Bronchial epithelial cell (primary cell): Measurements from ENCODE around the gene ASB7. TPM values are rescaled to one million over a fixed set of nuclear protein-coding genes. Genes with fewer than 3 reads are reported as not detected.
A peak's percentile ranks its signal among the peaks of the same experiment; 100 is the strongest.

Experiments
- DNase-seq: peaks from one replicate; pipeline ENCODE4 v3.0.0-alpha.2; 2010; ENCODE audit warnings: low read depth
- FAIRE-seq: peaks from 2 replicates; lab custom pipeline; 2011; peaks lifted over from hg19 to GRCh38; lab: Jason Lieb, UNC
- H3K27me3 ChIP-seq: 2 replicates; pipeline ENCODE4 v1.5.1; 2011; ENCODE audit warnings: low read length; ENCODE audit not compliant: control insufficient read depth, insufficient read depth
- H3K36me3 ChIP-seq: 2 replicates; pipeline ENCODE4 v1.5.1; 2011; ENCODE audit warnings: low read length; ENCODE audit not compliant: control insufficient read depth, insufficient read depth
- H3K4me3 ChIP-seq: 2 replicates; pipeline ENCODE4 v1.5.1; 2011; ENCODE audit warnings: mild to moderate bottlenecking, low read depth, low read length, control low read depth
- total RNA-seq: library from RNA; depleted of rRNA; stranded (reverse); fragments of >200 nt; gene quantifications from 2 replicates; pipeline ENCODE4 v1.2.1, GENCODE V29; 2014
- TF ChIP-seq, protein P1 (sequence below): IDR thresholded peaks from 2 replicates; pipeline ENCODE4 v1.5.1; 2011; ENCODE audit warnings: mild to moderate bottlenecking, moderate library complexity, low read length, control low read depth, inconsistent platforms; ENCODE audit not compliant: insufficient read depth, severe bottlenecking

The ASB7 gene
- total RNA-seq, 1 donor from 2014 or later = 12.6 TPM

DNA sequence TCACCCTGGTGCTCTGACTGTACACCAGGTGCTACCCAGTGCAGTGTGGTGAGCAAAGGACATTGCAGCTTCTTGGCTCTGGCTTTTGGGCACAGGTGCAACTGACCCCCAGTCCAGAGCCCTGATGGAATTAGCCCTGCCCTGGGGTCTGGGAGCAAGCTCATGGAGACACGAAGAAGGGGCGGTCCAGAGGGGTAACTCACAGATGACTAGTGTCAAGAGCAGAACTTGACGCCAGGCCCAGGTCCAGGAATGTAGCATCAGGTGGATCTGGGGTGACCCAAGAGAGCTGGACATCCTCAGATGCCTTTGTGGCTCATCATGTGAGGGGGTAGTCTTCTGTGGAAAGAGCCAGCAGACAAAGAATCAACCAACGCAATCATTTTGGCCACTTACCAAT, 88.9 kb downstream of the ASB7 start:
- no peaks in the 10 kb centered on the region for H3K27me3 ChIP-seq
- DNase-seq = no peak
- peak; percentile 80 for FAIRE-seq
- no peaks in the 10 kb centered on the region for H3K36me3 ChIP-seq
- TF ChIP-seq, protein P1, sequence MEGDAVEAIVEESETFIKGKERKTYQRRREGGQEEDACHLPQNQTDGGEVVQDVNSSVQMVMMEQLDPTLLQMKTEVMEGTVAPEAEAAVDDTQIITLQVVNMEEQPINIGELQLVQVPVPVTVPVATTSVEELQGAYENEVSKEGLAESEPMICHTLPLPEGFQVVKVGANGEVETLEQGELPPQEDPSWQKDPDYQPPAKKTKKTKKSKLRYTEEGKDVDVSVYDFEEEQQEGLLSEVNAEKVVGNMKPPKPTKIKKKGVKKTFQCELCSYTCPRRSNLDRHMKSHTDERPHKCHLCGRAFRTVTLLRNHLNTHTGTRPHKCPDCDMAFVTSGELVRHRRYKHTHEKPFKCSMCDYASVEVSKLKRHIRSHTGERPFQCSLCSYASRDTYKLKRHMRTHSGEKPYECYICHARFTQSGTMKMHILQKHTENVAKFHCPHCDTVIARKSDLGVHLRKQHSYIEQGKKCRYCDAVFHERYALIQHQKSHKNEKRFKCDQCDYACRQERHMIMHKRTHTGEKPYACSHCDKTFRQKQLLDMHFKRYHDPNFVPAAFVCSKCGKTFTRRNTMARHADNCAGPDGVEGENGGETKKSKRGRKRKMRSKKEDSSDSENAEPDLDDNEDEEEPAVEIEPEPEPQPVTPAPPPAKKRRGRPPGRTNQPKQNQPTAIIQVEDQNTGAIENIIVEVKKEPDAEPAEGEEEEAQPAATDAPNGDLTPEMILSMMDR = no peak
- H3K4me3 ChIP-seq = no peak overlapping the region

DNA sequence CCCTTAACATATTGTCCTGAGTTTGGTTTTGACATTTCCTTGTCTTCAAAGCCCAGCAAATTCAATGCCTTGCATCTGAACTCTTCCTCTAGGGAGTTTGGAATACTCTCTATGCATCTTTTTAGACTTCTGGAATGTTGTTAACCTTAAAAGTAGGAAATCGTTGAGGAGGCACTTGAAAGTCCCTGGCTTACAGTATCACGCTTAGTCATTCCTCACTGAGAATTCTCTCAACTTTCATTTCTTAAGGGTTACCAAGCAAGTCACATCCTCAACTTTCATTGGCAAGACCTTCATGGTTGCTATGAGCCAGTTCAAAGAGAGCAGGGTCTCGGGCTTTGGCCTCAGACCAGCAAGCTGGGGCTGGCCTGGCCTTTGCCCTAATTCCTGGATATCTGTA, 89.9 kb downstream of the ASB7 start:
- TF ChIP-seq, protein P1 = no peak
- H3K36me3 ChIP-seq = no peaks in the 10 kb centered on the region
- no peak for FAIRE-seq

DNA sequence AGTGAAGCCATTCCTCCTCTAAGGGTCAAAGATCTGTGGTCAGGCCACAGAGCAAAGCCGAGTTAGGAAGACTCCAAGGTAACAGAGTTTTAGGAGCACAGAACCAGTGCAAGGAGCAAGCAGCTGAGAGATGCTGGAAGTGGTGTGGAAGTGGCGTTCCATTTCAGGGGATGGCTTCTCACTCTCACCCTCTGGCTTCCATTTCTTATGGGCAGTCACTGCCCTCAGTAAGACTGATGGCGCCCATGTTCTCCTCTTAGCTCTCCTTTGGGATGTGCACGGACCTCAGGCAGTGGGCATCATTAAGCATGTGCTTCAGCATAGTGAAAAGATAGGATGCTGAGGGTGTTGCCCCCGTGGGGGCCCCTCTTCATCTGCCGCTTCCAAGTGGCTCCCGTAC, 90.3 kb downstream of the ASB7 start:
- no peaks in the 10 kb centered on the region for H3K27me3 ChIP-seq
- DNase-seq (no peak), FAIRE-seq (no peak)
- no peak overlapping the region for H3K4me3 ChIP-seq
- no peaks in the 10 kb centered on the region for H3K36me3 ChIP-seq
- TF ChIP-seq, protein P1 = no peak

More for the DNA sequence above, 89.9 kb downstream of the ASB7 start:
- H3K4me3 ChIP-seq = no peak overlapping the region
- no peaks in the 10 kb centered on the region for H3K27me3 ChIP-seq
- peak; percentile 61 for DNase-seq

DNA sequence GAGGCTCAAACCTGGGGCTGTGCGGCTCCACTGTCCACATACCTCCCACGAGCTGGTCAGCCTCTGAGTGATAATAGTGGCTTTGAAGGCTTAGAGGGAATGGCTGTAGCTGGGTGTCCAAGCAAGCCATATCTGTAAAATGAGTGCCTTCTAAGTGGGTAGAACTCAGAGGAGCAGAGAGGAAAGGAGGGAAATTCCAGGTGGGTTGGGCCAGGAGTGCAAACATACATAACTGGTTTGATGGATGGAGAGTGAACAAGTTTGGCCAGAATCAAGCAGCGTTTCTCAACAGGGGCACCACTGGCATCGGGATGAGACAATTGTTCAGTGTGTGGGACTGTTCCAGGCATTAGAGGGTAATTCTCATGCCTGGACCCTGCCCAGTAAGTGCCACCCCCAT, 91.1 kb downstream of the ASB7 start:
- Histone ChIP-seq H3K36me3 (no peaks in the 10 kb centered on the region), H3K27me3 (no peaks in the 10 kb centered on the region), H3K4me3 (no peak overlapping the region)
- DNase-seq = peak; percentile 80
- FAIRE-seq = peak; percentile 36
- TF ChIP-seq, protein P1 = no peak

DNA sequence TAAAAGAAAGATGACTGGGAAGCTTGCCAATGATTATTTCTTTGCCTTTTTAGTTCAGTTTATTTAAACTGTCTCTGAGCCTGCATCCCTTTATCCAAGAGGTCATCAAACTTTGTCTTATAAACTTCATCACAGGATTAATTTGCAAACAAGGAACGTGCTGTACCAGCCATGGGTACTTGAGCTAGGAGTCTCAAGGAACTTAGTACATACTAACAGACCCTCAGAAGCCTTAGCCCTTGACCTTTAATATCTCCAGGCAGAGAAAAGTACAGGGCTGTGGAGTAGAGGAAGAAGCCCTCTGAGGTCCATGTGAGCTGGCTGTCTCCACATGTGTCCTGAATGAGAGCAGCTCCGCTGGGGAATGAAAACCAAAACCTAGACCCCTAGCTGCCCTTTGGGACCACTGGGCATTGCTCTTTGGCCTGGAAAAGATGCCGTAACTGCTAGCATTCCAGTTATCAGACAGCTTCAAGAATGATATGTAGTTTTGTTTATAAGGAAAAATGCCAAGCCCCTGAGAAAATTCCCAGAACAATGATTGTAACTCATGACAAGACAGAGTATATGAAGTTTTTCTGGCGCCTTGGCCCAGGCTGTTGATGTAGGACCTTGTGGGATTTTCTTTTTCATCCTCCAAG, 92.1 kb downstream of the ASB7 start:
- H3K27me3 ChIP-seq = no peaks in the 10 kb centered on the region
- DNase-seq (no peak), FAIRE-seq (no peak)
- TF ChIP-seq, protein P1 = no peak
- H3K36me3 ChIP-seq = no peaks in the 10 kb centered on the region
- no peak overlapping the region for H3K4me3 ChIP-seq

DNA sequence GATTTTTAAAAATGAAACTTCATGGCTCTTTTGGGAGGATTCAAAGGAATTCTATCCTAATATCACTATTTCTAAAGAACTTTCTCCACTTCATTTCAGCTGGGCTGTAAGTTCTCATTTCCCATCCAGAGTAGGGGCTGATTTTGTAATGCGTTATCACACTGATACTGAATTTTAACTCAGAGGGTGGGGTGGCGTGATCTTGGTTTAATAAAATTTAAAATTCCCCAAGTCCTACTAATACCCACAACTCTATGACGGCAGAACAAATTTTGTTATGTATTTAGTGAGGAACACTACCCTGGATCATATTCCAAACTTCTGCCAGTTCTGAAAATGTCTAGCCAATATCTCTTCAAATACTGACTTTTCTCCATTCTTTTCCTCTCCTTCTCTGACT, 92.7 kb downstream of the ASB7 start:
- TF ChIP-seq, protein P1 = no peak
- H3K27me3 ChIP-seq = no peaks in the 10 kb centered on the region
- no peak for DNase-seq
- H3K36me3 ChIP-seq = no peaks in the 10 kb centered on the region
- no peak for FAIRE-seq
- no peak overlapping the region for H3K4me3 ChIP-seq
